Activated CD8-positive, alpha-beta memory T cell treated with anti-CD3 and anti-CD28 coated beads, Interleukin-2, amount 50 U/mL, for 4 hours (primary cell): ENCODE data around the gene SORBS2.
"Not testable (repeated sequence)": the region's sequence is repeated elsewhere in the genome, so short reads cannot be mapped to it uniquely, and the experiment has no call there.

Experiments
- DNase-seq: peaks from one replicate; pipeline ENCODE4 v3.0.0-alpha.2; 2020

The SORBS2 gene

GRCh38 chr4:185576962-185577950 lies 234.7 kb downstream of the SORBS2 start:
- no peak for DNase-seq

- no peak for DNase-seq
Observed at GRCh38 chr4:185576314-185576961, 235.6 kb downstream of the SORBS2 start.

DNA sequence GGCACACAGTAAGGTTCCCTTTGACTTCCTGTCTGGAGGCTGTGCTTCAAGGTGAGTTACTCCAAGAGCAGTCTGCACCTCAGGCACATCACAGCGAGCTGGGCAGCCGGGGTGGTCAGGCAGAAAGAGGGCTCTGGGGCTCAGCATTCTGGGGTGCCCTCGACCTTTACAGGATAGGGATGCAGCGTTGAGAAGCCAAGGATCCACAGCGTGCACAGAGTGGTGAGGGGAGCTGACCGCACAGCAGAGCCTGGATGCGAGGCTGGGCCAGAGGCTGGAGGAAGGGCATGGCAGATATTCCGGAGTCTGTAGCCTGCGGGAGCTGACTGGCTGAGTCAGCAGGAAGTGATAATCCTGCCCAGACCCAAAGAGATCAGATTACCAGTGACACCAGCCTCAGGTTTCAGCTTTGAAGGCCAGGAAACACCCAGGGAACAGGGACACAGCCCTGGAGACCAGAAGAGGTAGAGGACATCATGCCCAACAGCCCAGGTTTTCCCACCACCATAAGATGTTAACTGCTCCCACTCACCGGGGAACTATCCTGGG lies 238.3 kb downstream of the SORBS2 start:
- no peak for DNase-seq

DNA sequence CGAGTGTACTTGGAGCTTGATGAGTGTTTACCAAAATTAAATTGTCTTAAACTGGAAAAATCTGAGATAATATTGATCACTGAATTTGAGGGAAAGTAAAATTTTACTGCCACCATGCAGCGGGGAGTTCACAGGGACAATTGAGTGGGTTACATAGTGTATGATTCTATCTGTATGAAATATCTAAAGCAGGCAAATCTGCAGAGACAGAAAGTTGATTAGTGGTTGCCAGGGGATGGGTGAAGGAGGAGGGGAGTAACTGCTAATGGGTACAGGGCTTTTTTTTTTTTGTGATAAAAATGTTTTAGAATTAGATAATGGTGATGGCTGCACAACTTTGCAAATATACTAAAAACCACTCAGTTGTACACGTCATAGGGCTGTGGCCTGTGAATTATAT lies 241.3 kb downstream of the SORBS2 start:
- no peak for DNase-seq

GRCh38 chr4:185567381-185568376 lies 244.3 kb downstream of the SORBS2 start:
- no peak for DNase-seq

DNA sequence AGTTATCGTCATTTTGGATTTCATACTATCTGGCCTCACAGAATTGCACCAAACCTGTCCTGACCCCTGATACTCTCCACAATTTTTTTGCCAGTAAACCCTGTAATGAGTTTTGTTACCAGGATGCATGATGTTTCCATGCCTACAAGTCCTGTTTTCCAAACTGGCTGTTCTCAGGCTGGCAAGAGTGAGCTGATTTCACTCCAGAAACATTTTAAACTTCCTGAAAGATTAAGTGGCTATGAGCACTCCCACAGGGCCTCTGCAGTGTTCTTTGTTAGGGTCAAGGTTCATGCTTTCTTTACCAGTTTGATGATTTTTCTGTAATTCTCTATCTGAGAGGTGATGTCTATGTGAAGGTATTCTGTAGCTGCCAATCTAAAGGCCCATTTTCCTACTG lies 245.0 kb downstream of the SORBS2 start:
- no peak for DNase-seq

- DNase-seq = no peak
Observed at GRCh38 chr4:185566425-185566824, 245.6 kb downstream of the SORBS2 start.

GRCh38 chr4:185565696-185566095 lies 246.3 kb downstream of the SORBS2 start:
- no peak for DNase-seq

DNA sequence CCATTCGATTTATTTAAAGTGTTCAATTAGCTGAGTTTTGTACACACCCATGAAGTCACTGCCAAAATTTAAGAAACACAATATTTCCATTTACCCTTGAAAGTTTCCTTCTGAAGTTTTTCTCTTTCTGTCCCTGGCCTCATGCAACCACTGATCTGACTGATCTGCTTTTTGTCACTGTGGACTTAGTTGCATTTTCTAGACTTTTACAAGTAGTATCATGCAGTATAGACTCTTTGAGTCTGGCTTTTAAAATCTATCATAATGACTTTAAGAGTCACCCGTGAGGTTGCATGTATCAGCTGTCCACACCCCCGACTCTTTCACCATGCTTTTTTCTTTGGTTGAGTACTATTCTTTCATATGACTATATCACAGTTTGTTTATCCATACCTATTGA lies 247.6 kb downstream of the SORBS2 start:
- no peak for DNase-seq

DNA sequence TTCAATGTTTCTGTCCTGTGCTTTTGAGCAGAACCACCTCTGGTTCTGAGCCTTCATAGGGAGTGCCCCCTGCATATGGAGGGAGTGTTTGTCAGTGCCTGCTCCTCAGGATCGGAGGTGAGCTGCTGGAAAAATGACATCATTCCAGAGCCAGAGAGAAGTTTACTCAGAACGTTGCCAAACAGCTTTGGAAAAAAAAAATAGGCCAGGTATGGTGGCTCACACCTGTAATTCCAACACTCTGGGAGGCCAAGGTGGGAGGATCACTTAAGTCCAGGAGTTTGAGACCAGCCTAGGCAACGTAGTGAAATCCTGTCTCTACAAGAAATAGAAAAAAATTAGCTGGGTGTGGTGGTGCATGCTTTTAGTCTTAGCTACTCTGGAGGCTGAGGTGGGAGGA lies 249.5 kb downstream of the SORBS2 start:
- no peak for DNase-seq

DNA sequence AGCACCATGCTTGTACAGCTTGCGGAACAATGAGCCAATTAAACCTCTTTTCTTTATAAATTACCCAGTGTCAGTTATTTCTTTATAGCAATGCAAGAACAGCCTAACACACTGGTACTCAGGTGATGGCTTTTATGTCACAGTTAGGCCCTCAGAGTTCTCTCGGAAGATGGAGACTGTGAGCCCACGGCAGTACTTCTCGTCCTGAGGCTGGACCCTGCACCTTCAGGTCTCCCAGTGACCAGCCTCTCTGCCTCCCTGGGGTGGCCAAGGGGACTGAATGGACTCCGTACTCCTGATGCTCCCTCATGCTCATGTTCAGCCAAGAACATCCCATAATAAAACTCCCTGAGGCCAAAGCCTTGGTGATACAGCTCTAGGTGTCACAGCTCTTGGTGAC lies 251.7 kb downstream of the SORBS2 start:
- DNase-seq = no peak

- no peak for DNase-seq
Observed at GRCh38 chr4:185559915-185560281, 252.1 kb downstream of the SORBS2 start.

- DNase-seq = not testable (repeated sequence)
Observed at GRCh38 chr4:185559251-185559914, 252.6 kb downstream of the SORBS2 start.

GRCh38 chr4:185554365-185555126 lies 257.4 kb downstream of the SORBS2 start:
- DNase-seq = no peak

GRCh38 chr4:185552254-185552653 lies 259.7 kb downstream of the SORBS2 start:
- DNase-seq = no peak

DNA sequence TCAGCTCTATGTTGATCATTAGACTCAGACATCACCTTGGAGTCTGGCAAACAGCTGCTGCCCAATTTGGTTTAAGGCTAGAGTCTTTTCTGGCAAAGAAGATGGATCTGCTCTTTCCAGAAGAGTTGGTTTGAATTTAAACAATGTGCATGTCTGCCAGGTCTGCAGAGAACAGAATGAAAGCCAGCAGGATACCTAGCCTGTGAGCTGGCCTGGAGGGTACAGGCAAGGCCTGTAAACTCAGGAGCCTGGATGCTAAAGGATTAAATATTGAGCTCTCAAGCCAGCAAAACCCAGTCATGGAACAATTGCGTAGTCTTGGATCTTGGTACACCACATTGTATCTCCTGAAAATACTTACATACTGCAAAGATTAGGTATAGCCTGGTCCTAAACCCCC lies 261.1 kb downstream of the SORBS2 start:
- DNase-seq = no peak

- DNase-seq = no peak
Observed at GRCh38 chr4:185549095-185549639, 262.8 kb downstream of the SORBS2 start.

DNA sequence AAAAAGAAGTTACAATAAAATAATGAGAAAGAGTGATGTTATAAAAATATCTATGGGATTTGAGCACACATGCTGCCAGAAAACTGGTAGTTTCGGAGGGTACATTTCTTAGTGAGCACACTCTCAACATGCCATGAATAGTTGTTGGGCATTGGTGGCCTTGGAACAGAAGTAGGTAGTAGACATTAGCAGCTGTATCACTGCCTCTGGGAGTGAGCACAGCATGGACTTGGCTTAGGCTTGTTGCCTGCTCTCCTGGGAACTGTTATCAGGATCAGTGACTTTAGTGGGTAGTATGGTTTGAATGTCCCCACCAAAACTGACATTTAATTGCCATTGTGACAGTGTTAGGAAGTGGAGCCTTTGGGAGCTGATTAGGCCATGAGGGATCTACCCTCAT lies 263.4 kb downstream of the SORBS2 start:
- DNase-seq = no peak

DNA sequence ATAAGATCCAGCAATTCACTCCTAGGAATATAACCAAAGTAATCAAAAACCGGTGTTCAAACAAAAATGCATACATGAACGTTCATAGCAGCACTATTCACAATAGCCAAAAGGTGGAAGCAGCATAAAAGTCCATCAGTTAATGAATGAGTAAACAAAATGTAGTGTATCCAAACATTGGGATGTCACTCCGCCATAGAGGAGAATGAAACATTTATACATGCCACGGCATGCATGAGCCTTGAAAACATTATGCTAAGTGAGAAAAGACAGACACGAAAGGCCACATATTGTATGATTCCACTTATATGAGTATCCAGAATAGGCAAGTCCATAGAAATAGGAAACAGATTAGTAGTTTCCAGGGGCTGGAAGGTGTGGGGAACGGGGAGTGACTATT lies 265.7 kb downstream of the SORBS2 start:
- no peak for DNase-seq

DNA sequence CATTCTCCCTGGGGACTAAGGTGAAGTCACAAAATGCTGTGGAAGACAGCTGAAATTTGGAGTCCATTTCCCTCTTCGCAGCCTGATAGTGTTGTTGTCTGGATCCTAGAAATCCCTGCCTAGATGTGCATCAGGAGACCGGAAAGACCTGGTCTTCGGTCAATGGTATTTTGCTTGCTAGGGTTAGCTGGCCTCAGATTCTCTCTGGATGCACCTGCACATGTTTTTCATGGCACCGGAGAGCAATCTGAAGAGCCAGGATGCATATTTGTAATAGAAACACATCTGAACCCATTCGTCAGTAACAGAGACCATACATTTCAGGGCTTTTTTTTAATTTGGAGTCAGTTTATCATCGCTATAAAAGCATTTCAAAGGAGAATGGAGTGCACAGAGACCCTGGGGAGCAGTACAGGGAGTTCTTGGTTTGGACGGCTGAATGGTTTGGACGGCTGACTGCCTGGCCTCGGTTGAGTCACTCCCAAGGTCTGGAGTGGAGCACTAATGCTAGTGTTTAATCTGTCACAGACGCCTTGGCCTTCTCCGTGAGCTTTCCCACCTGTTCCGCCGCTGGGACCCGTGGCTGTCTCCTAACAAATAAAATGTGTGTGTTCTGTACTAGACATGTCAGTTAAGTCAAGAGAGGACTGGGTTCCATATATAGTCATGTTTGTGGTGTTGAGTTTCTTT lies 269.2 kb downstream of the SORBS2 start:
- no peak for DNase-seq
